ENCODE measurements around the gene ETV5.
A peak's percentile ranks its signal among the peaks of the same experiment; 100 is the strongest.

Gene ETV5

DNA sequence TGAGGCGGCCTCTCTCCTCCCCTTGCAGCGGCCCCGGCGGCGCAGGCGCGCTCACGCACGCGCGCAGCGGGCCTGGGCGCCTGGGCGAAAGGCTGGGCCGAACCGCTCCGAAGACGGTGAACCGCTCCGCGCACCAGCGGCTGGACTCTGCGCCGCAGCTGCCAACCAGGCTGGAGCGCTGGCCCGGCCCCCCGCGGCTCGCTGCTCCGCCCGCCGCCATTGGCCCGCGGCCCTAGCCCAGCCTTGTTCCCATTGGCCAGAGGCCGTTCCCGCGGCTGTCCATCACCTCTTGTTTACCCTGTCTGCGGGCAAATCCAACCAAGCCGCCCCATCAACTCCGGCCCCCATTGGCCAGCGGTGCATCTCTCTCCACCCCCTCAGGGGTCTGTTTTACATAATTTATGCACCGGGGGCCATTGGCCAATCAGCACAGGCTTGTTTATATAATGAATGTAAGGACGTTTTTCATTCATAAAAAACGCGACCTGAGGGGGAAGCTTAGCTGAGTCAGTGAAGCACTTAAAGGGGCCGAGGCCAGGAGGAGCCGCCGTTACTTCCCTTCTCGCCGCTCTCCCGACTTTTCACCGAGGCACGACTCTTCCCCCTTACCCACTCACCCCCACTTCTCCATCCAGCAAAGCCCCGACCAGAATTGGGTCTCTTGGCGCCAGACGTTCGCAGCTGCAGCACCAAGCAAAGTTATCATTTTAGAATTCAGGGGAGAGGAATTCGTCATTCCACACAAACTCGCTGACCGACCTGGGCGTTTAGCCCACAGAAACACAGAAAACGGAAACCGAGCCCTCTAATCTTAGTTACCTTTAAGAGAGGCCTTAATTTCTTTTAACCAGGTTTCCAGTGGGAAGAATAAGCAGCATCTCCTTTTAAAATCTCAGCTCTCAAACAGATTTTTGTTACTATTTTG lies at the start of gene ETV5:
Gene ETV5 (minus strand): TSS at position 149 of the 925 bp plus-strand sequence. CDS start 3,221 bp downstream, outside the sequence.
- peak; percentile 98 for DNase-seq (ENCODE audit: low read depth)

DNA sequence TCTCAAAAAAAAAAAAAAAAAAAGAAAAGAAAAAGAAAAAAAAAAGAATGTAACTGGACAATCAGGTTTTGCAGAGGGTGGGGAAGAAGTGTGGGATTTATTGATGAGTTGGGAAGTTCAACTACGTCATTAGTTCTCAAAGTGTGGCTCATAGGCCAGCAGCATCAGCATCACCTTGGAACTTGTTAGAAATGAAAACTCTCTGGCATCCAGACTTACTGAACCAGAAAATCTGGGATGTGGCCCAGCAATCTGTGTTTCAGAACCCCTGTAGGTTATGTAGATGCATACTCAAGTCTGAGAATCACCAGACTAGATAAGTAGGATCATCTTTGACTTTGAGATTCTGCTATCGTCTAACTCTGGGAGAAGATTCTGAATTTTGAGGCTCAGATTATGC lies 45.8 kb upstream of the ETV5 start:
- DNase-seq (ENCODE audit: low read depth), result no peak

DNA sequence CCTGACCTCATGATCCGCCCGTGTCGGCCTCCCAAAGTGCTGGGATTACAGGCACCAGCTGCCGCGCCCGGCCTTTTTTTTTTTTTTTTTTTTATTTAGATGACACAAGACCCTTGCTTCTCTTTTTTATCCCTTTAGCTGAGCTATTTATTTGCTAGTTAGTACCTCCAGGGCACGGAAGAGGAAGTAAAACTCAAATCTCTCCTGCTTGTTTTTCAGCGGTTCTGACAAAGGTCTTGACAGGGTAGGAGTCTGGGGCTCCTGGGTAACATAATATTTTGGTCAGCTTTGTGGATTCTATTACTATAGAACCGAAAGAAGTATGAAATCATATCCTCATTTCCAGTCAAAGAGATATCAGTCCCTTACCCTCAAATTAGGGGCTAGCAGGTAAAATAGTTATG lies 44.0 kb upstream of the ETV5 start:
- no peak for DNase-seq (ENCODE audit: low read depth)

DNA sequence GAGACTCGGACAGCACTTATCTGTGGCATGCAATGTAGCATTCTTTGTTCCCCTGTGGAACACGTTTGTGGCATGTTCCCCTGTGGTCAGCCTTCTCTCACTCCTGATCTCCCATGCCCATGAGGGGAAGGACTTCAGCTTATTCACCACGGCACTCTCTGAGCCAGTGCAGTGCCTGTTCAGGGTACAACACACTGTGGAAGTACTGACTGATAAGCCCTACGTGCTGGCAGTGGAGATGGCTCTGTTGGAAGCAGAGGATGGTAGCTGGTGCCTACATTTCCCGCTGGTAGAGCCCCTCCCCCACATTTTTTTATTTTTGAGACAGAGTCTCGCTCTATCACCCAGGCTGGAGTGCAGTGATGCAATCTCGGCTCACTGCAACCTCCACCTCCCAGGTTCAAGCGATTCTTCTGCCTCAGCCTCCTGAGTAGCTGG lies 43.5 kb upstream of the ETV5 start:
- DNase-seq (ENCODE audit: low read depth), result no peak

DNA sequence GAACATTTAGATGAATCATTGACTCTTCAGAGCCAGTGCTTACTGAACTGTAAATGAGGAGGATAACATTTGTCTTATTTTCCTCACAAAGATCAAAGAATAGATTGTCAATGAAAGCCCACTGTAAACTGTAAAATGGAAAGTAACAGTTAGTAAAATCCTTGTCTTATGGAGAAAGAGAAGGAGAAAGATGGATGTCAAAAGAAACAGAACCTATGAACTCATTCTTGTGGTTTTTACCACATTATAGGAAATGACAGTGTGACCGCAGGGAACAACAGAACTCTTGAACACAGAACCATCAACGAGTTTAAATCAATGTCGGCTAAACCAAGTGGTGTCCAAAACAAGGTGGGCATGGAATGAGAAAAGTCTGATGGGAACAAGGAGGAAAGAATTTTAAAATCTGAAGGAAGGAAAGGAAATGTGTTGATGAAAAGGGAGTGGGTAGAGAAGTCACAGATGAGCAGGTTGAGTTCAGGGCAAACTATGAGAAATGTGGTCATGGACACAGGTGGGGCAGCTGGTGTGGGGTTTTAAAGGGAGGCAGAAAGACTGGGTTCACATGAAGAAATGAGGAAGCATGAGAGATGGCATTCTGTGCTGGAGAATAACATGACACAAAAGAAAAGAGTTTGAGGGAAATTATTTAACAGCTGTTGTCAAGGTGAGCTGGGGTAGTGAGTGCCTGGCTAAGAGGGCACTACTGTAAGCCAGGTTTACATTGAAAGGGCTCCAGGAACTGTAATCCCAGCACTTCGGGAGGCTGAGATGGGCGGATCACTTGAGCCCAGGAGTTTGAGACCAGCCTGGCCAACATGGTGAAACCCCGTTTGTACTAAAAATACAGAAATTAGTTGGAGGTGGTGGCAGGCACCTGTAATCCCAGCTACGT lies 42.4 kb upstream of the ETV5 start:
- DNase-seq (ENCODE audit: low read depth), result no peak

DNA sequence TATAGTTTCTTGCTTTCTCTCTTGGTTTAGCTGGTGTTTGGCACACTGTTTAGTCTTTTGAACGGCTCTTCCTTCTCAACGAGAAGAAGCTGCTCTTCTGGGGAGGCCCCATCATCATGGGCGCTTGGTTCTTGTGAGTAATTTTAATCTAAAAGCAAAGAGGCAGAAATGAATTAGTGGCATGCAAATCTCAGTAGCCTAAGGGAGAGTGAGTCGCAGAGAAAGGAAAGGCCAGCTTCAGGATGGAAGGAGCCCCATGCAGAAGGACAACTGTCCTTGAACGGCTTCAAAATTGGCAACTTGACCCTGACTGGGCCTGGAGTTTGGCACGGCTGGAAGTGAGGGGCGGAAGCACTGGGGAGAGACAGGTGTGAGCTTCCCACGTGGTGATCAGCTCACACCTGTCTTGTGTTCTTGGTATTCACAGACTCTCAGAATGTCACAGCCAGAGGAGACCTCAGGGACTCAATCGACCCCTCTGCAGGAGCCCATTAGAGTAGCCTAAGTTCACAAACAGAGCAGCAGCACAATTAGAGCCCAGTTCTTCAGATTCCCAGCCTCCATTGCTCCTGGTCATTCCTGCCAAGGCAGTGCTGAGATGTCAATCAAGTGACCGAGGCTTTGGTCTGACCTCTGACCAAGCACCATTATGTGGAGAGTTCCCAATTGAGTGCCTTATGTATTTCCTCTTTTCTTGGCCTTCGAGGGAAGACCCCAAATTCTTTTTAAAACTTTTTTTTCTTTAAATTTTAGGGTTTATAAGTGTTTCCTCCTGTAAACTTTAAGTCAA lies 41.3 kb upstream of the ETV5 start:
- no peak for DNase-seq (ENCODE audit: low read depth)

DNA sequence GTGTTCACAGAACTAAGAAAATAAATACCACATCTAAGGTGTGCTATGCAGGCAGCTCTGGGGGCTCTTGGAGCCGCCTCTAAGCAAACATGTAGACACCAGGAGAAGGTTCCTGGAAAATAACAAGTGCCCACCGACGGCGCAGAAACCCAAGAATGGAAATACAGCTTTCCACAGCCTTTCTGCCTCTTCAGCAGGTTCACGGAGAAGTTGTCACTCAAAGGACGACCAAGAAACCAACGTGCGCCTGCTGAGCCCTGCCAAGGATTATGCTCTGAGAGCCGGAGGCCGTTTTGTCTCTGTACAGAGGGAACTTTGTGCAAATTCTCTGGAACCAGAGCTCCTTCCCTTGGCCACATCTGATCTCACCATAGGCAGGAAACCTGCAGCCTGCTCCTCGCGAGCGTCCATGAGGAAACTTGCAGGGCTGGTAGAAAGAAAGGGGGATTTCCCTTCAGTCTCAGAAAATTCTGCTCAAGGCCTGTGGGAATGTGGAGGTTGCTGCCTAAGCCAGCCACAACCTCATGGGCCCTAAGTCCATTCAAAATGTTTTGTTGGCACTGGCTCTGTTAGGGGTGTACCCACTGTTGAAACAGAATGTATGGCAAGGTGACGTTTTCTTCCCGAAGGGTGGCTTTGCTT lies 40.6 kb upstream of the ETV5 start:
- DNase-seq (ENCODE audit: low read depth), result no peak

DNA sequence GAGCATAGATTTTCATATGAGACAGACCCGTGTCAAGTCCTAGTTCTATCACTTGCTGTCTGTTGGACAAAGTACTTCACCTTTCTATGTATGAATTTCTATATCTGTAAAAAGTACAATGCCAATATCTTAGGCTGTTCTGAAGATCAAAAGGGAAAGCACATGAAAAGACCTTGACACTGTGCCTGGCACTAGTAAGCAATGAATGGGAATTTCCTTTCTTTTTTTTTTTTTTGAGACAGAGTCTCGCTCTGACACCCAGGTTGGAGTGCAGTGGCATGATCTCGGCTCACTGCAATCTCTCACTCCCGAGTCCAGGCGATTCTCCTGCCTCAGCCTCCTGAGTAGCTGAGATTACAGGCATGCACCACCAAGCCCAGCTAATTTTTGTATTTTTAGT lies 35.4 kb upstream of the ETV5 start:
- no peak for DNase-seq (ENCODE audit: low read depth)

DNA sequence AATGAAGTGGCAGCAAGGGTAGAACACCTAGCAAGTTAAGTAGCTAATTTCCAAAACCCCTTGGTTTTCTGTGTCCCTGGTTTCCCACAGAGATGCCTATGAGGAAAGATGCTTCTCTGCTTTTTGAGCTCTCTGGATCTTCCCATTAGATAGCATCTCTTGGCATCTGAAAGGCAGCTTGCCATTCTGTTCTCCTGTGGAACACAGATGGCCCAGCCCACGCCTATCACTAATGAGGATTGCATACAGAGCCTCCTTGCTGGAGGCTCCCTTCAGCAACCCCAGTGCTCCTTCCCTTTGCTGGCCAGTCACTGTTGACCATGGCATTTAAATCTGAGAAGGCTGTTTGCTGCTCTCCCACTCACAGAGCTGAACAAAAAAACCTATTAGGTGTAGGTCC lies 34.4 kb upstream of the ETV5 start:
- no peak for DNase-seq (ENCODE audit: low read depth)

DNA sequence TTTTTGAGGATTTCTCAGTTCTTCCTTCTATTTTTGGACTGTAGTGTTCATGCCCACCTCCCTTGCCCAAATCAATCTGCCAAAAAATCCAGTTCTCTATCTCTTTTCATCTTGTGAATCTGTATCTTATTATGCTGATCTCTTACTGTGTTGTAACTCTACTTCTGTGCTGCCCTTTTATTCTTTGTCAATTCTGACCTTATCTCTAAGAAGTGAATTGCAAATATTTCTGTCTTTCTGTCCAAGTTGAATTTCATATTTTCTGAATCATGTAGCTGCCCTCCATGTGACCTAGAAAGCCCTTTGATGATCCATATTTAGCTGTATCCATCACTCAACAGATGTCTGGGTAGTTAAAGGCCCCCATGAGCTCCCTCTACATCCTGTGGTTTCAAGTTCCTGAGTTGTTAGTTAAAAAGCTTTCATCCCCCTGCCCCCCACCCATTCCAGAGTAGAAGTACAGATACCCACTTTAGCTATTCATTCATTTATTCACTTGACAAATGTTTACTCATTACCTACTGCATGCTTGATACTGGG lies 33.6 kb upstream of the ETV5 start:
- DNase-seq (ENCODE audit: low read depth), result peak; percentile 33

DNA sequence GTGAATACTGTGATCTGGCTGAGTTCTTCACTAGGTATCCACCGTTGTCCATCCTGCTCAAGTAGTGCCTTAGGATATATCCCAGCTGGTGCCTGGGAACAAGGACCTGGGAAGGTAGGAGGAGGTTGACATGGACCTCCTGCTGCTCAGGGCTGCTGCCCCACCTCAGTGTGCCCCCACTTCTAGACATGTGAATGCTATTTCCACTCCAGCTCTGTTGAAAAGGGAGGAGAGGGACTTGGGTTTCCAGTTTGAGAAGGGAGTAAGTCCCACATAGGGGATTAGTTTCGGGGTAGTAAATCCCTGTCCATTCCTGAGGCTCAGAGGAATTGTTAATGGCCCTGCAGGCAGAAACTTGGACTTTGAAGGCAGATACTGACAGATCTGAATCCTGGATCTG lies 32.9 kb upstream of the ETV5 start:
- DNase-seq (ENCODE audit: low read depth), result no peak

DNA sequence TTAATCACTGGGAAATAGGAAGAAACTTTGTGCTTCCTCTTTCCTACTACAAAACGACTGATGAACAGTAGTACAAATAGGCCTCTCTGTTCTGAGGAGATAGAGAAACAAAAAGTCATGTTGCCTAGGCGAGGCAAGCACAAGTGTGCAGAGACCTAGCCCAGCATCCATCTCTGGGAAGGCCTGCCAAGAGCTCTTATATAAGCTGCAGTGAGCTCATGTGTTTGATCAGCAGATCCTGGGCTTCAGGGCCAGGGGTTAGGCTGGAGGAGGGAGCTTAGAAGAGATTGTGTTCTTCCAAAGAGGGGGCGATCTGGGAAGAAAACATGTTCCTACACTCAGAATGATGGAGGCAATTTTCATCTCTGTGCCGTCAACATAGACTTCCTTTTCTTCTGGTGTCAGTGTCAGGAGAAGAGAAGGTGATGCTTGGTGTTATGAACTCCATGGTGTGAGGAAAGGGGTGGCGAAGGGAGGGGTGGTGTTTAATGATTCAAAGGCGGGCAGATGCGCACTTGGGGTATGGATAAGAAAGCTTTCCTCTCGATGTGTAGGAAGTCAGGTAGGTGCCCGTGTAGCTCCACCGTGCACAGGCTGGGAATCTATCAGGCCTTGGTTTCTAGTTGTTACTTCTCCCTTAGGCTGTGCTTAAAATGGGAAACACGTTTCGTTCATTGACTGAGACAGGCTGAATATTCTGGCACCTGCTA lies 29.5 kb upstream of the ETV5 start:
- no peak for DNase-seq (ENCODE audit: low read depth)

DNA sequence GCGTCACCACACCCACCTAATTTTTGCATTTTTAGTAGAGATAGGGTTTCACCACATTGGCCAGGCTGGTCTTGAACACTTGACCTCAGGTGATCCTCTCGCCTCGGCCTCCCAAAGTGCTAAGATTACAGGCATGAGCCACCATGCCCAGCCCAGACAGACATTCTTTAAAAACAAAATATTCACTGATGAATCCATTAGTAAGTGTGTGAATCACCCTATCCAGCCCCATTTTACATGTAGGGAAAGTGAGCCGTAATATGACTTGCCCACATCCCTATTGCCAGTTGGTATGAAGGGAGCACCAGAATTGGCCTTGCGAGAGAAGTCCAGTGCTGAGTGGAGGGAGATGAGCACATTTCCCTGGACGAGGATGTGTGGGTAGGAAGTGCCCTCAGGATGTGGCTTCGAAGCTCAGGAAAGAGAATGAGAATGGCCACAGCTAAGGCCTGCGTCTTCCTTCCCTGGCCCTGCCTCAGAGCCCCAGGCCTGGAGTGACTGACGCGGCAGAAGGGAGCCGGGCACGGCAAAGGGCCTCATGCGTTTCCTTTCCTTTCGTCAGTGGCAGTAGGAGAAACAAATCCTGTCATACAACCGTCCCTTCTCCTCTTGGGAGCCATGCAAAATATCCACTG lies 28.3 kb upstream of the ETV5 start:
- DNase-seq (ENCODE audit: low read depth), result no peak

DNA sequence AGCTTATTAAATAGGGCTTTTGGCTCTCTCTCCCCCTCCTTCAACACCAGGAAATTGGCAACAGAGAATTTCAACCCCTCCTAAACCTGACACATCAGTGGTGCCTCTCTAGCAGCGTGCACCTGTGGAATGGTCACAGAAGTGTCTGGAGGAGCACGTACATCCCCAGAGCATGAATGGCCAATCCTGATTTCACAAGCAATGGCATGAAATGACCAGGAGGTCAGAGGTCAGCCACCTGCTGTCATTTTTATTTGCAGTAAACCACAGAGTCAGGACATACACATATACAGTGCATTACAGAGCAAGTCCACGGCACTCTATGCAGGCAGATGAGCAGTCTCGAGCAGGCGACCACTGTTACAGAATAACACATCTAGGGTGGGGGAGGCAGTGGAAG lies 25.1 kb upstream of the ETV5 start:
- DNase-seq (ENCODE audit: low read depth), result no peak

DNA sequence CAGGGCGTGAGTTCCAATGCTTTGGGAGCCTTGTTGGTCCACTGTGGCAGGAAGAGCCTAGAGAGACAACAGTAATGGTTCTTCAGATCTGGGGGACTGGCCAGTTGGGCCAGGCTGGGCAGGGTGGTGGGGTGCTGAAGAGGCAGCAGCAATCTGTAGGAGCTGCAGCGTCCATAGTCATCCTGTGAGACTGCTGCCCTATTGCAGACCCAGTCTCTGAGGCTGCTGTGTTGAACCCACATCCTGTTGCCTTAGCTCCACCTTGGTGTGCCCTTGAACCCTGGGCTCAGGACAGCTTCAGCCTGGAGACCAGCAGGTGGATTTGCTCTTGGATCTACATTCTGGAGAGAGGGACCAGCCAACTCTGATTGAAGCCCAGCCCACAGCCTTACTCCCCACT lies 23.6 kb upstream of the ETV5 start:
- no peak for DNase-seq (ENCODE audit: low read depth)

DNA sequence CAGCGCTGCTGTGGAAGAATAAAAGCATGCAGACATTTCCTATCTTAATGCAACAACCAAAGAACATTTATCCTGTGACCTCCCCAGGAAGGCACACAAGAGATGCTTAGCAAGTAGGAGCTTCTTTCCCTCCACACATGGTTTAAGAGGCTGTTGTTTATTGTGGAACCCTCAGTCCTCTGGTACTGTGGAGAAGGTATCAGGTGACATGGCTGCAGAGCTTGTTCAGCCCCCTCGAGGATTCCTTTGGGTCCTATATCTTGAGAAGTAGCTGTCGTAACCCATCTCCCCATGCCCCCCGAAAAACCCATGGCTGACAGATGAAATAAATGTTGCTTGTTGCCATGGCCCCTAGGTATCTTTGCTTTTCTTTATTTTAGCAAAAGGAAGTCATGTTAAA lies 20.3 kb upstream of the ETV5 start:
- DNase-seq (ENCODE audit: low read depth), result no peak

DNA sequence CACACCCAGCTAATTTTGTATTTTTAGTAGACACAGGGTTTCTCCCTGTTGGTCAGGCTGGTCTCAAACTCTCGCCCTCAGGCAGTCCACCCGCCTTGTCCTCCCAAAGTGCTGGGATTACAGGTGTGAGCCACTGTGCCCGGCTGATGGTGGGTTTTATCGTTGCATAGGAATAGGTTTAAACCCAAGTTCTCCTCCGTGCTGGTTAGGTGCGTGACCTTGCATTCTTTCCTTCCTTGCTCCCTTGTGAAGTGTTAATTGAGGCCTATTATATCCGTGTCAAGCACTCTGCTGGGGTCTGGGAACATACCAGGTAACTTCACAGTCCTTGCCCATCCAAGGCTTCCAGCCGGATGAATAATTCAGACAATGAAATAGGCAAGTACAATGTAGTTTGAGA lies 19.3 kb upstream of the ETV5 start:
- DNase-seq (ENCODE audit: low read depth), result no peak

DNA sequence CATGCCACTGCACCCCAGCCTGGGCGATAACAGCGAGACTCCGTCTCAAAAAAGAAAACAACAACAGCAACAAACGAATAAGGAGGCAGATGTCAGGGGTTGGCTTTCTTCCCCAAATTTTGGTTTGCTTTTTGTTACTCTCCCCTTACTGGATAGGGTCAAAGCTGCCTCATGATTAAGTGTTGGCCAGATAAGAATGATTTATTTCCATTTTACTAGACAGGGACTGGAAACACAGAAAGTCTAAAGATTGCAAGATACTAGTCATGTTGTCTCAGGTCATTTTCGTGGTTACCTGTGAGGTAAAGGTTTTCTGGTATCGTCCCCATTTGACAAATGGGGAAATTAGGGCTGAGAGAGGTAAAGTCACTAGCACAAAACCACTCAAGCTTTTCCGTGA lies 18.6 kb upstream of the ETV5 start:
- no peak for DNase-seq (ENCODE audit: low read depth)

DNA sequence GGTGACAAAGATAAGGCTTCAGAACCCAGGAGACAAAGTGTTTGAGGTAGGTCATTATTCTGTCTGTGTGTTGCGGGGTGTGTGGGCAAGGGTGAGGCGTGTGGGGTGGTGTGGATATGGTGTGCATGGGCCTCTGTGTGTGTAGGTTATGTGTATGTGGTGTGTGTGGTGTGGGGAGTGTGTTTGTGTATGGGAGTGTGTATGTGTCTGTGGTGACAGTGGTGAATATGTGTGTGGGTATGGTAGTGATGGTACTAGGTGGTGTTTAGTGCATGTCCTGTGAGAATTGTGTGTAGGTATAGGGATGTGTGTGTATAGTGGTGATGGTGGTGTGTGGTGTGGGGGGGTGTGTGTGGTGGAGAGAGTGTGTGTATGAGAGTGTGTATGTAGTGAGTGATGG lies 16.2 kb upstream of the ETV5 start:
- DNase-seq (ENCODE audit: low read depth), result no peak

DNA sequence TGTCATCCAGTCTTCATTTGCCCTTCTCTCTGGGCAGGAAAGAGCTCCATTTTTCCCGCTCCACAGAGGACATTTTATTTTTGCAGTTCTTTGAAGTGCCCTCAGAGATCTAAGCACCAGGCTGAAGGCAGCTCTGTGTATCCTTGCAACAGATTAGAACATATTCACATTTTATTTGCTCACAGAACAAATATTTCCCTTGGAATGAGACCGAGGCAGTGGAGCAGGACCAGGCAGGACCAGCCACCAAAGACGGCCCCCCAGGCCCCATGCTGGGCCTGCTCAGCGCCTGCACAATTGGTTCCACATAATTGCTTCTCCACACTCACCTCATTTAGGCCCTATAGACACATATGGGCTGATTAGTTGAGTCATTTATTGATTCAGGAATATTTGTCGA lies 15.7 kb upstream of the ETV5 start:
- DNase-seq (ENCODE audit: low read depth), result no peak
